ENCODE data around the gene MAD1L1.

DNA sequence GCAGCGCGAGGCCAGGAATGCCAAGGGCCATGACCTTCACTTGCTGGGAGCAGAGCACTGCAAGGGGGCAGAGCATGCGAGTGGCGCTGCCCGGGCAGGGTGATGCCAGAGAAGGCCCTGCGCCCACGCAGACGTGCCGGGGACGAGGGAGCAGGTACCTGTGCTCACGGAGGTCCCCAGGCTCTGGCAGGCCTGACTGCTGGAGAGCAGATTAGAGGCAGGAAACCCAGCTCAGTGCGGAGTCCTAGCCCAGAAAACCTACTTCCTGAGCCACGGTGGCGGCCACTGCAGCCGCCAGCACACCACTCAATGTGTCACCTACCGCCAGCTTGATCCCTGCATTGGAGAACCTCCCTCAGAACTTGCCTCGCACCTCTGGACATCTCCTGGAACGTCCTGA, 148.4 kb downstream of the MAD1L1 start:
- TF ChIP-seq, protein P1, sequence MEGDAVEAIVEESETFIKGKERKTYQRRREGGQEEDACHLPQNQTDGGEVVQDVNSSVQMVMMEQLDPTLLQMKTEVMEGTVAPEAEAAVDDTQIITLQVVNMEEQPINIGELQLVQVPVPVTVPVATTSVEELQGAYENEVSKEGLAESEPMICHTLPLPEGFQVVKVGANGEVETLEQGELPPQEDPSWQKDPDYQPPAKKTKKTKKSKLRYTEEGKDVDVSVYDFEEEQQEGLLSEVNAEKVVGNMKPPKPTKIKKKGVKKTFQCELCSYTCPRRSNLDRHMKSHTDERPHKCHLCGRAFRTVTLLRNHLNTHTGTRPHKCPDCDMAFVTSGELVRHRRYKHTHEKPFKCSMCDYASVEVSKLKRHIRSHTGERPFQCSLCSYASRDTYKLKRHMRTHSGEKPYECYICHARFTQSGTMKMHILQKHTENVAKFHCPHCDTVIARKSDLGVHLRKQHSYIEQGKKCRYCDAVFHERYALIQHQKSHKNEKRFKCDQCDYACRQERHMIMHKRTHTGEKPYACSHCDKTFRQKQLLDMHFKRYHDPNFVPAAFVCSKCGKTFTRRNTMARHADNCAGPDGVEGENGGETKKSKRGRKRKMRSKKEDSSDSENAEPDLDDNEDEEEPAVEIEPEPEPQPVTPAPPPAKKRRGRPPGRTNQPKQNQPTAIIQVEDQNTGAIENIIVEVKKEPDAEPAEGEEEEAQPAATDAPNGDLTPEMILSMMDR (conservative IDR thresholded peaks at IDR 0.05) = no peak
- no peak for TF ChIP-seq EZH2 (IDR thresholded peaks at IDR 0.05; ENCODE audit: low read depth)

Measured in PC-9 (cell line).